ENCODE results near the gene CFP. TPM values are rescaled to one million over a fixed set of nuclear protein-coding genes. Genes with fewer than 3 reads are reported as not detected.

CFP gene
- total RNA-seq, 4 donors from 2014 or later: 6.8 to 16.1 (median 9.9) TPM

- 76% methylated on average over 5 of the region's 88 CpGs for WGBS
- peak; percentile 5 for DNase-seq (ENCODE audit: extremely low spot score)
- H3K36me3 ChIP-seq: no peaks in the 10 kb centered on the region
- H3K9me3 ChIP-seq: no peaks in the 10 kb centered on the region
- intact Hi-C loops (cut with DNase I): no loop called here
- H3K27ac ChIP-seq (replicated peaks in 1 of 4): no peak within 1 kb of the TSS
- H3K4me3 ChIP-seq: peak within 1 kb of the TSS; percentile 33 to 53 (median 40)
- peaks cover 3 to 17% (median 12%) of the 10 kb centered on the region in 4 donors for H3K4me1 ChIP-seq
- peaks cover 0 to 16% (median 3%) of the 10 kb centered on the region in 4 donors for H3K27me3 ChIP-seq
- peak; percentile 32 to 37 (median 33) for TF ChIP-seq CTCF (IDR thresholded peaks at IDR 0.05)
- no peak for TF ChIP-seq EP300 (IDR thresholded peaks at IDR 0.05)
- TF ChIP-seq POLR2A (IDR thresholded peaks at IDR 0.05; ENCODE audit: low read depth): no peak
- peak; percentile 34 to 68 for TF ChIP-seq POLR2AphosphoS5 (IDR thresholded peaks at IDR 0.05)
These were observed 10.0 kb downstream of the CFP start, which contains the start of gene SYN1 for GRCh38 chrX:47619486-47620302. TSS of gene SYN1 (minus strand) at chrX:47619857. CDS start at chrX:47619728, 129 bp downstream.

GRCh38 chrX:47618923-47619485 is 10.7 kb downstream of the CFP start:
- no peaks in the 10 kb centered on the region for H3K9me3 ChIP-seq
- H3K36me3 ChIP-seq: no peaks in the 10 kb centered on the region
- H3K27ac ChIP-seq (replicated peaks in 1 of 4): no peak overlapping the region
- H3K27me3 ChIP-seq: peaks cover 0 to 16% (median 3%) of the 10 kb centered on the region in 4 donors
- peak overlapping the region in 3 of 4 donors; percentile 39 to 53 (median 40) for H3K4me3 ChIP-seq
- intact Hi-C loops (cut with DNase I): no loop called here
- peaks cover 3 to 16% (median 12%) of the 10 kb centered on the region in 4 donors for H3K4me1 ChIP-seq
- DNase-seq (ENCODE audit: extremely low spot score): no peak
- 63% methylated on average over 19 of the region's 32 CpGs for WGBS
- TF ChIP-seq POLR2A (IDR thresholded peaks at IDR 0.05; ENCODE audit: low read depth) (no peak), POLR2AphosphoS5 (IDR thresholded peaks at IDR 0.05) (no peak), CTCF (IDR thresholded peaks at IDR 0.05) (no peak), EP300 (IDR thresholded peaks at IDR 0.05) (no peak)

GRCh38 chrX:47614618-47615017 is 15.1 kb downstream of the CFP start:
- Histone ChIP-seq H3K4me3 (no peak overlapping the region), H3K27ac (replicated peaks in 1 of 4) (no peak overlapping the region), H3K36me3 (no peaks in the 10 kb centered on the region), H3K4me1 (peaks cover 3 to 6% (median 5%) of the 10 kb centered on the region in 4 donors), H3K9me3 (no peaks in the 10 kb centered on the region), H3K27me3 (peaks cover 0 to 5% (median 0%) of the 10 kb centered on the region in 4 donors)
- WGBS: 72% methylated on average over 5 of the region's 5 CpGs
- TF ChIP-seq CTCF (IDR thresholded peaks at IDR 0.05) (no peak), POLR2A (IDR thresholded peaks at IDR 0.05; ENCODE audit: low read depth) (no peak), EP300 (IDR thresholded peaks at IDR 0.05) (no peak), POLR2AphosphoS5 (IDR thresholded peaks at IDR 0.05) (no peak)
- intact Hi-C loops (cut with DNase I): no loop called here
- DNase-seq (ENCODE audit: extremely low spot score): no peak

DNA sequence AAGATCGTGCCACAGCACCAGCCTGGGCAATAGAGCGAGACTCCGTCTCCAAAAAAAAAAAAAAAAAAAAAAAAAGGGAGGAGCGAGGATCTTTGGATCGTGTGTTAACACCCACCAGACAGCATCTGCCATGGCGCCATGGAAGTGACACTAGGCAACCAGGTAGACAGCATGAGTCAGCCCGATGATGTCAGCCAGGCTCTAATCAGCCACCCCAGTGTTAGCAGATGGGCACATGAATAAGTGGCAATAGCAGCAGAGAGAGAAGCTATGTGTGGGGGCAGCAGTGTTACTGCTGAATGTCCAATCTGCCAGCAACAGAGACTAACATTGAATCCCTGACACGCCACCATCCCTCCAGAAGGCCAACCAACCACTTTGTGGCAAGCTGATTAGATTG is 16.6 kb downstream of the CFP start:
- intact Hi-C loops (cut with DNase I): no loop called here

More for the DNA sequence above, 16.6 kb downstream of the CFP start:
- no peaks in the 10 kb centered on the region for H3K4me1 ChIP-seq
- H3K27ac ChIP-seq (replicated peaks in 1 of 4): no peak overlapping the region
- H3K4me3 ChIP-seq: no peak overlapping the region
- no peaks in the 10 kb centered on the region for H3K9me3 ChIP-seq
- H3K27me3 ChIP-seq: no peaks in the 10 kb centered on the region
- no peaks in the 10 kb centered on the region for H3K36me3 ChIP-seq
- TF ChIP-seq EP300 (IDR thresholded peaks at IDR 0.05): no peak
- no peak for TF ChIP-seq CTCF (IDR thresholded peaks at IDR 0.05)
- no peak for TF ChIP-seq POLR2AphosphoS5 (IDR thresholded peaks at IDR 0.05)
- no peak for TF ChIP-seq POLR2A (IDR thresholded peaks at IDR 0.05; ENCODE audit: low read depth)
- DNase-seq (ENCODE audit: extremely low spot score): no peak
- WGBS: 82% methylated on average over 8 of the region's 8 CpGs

All from esophagus muscularis mucosa (tissue), 4 donors.